Coronary artery (tissue), 2 donors: ENCODE measurements around the gene FHIT.
"Not testable (repeated sequence)": the region's sequence is repeated elsewhere in the genome, so short reads cannot be mapped to it uniquely, and the experiment has no call there.

Source experiments
- DNase-seq: peaks from one replicate; pipeline ENCODE4 v3.0.0-alpha.2; 2017; ENCODE audit warnings: low spot score
- H3K27ac ChIP-seq, 2 donors: fragments of 200-600 bp; sonication (generic); one replicate each; pipeline ENCODE4 v1.5.1; 2016 to 2019
- H3K4me3 ChIP-seq: fragments of 200-600 bp; sonication (generic); 2 replicates; pipeline ENCODE4 v1.5.1; 2016; ENCODE audit warnings: mild to moderate bottlenecking, moderate library complexity
- TF ChIP-seq, protein P1 (sequence below): fragments of 200-600 bp; sonication (generic); IDR thresholded peaks from one replicate; pipeline ENCODE4 v1.5.1; 2019; ENCODE audit warnings: antibody characterized with exemption

Gene FHIT

GRCh38 chr3:61057464-61057863 lies 193.8 kb downstream of the FHIT start:
- DNase-seq = no peak
- Histone ChIP-seq H3K4me3 (no peak overlapping the region), H3K27ac (no peak overlapping the region)
- TF ChIP-seq, protein P1, sequence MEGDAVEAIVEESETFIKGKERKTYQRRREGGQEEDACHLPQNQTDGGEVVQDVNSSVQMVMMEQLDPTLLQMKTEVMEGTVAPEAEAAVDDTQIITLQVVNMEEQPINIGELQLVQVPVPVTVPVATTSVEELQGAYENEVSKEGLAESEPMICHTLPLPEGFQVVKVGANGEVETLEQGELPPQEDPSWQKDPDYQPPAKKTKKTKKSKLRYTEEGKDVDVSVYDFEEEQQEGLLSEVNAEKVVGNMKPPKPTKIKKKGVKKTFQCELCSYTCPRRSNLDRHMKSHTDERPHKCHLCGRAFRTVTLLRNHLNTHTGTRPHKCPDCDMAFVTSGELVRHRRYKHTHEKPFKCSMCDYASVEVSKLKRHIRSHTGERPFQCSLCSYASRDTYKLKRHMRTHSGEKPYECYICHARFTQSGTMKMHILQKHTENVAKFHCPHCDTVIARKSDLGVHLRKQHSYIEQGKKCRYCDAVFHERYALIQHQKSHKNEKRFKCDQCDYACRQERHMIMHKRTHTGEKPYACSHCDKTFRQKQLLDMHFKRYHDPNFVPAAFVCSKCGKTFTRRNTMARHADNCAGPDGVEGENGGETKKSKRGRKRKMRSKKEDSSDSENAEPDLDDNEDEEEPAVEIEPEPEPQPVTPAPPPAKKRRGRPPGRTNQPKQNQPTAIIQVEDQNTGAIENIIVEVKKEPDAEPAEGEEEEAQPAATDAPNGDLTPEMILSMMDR = no peak

DNA sequence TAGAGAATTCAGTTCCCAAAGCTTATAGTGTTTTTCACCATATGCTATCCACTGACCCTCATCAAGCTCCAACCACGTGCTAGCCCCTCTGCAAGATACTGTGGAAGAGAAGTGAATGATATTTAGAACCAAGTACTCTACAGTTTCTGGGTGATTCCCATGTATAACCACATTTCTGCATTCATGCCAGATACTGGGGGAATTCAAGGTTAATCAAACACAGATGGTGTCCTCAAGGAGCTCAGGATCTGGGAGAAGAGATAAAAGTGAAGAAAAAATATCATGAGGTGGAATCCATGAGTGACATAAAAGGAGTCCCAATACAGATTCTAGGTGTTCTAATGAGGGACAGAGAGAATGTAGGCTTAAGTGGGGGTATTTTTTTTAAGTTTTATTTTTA lies 195.8 kb downstream of the FHIT start:
- Histone ChIP-seq H3K27ac (no peak overlapping the region), H3K4me3 (no peak overlapping the region)
- no peak for DNase-seq
- TF ChIP-seq, protein P1 = no peak

DNA sequence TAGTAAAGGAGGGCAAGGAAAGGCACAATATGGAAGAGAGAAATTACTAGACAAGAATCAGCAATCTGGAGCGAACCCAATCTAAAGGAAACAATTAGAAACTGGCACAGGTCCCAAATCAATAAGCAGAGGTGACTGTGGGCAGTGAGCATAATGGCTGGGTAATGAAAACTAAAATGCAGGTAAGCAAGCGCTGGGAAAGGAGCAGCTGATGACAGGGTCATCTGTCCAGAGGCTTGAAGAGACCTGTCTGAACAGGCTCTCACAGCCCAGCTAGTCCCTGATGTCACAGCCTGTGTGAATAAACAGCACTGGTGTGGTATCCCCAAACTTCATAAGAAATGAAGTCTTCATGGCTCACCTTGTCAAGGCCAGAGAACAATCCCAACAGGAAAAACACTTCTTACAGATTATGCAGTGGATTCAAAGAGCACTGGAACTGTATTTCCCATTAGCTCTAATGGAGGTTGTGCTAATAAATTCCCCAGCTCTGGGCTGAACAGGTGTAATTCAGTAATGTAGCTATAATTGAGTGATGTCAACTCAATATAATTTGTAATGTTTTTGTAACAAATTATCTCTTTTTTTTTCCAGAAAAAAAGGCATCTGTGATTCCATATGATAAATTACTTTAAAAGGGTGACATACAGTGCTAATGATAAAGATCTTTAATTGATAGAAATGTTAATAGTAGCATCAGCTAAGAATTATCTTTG lies 197.3 kb downstream of the FHIT start:
- DNase-seq = no peak
- TF ChIP-seq, protein P1 = no peak
- no peak overlapping the region for H3K27ac ChIP-seq
- no peak overlapping the region for H3K4me3 ChIP-seq

GRCh38 chr3:61052851-61053250 lies 198.4 kb downstream of the FHIT start:
- H3K4me3 ChIP-seq = no peak overlapping the region
- TF ChIP-seq, protein P1 = no peak
- no peak overlapping the region for H3K27ac ChIP-seq
- no peak for DNase-seq

DNA sequence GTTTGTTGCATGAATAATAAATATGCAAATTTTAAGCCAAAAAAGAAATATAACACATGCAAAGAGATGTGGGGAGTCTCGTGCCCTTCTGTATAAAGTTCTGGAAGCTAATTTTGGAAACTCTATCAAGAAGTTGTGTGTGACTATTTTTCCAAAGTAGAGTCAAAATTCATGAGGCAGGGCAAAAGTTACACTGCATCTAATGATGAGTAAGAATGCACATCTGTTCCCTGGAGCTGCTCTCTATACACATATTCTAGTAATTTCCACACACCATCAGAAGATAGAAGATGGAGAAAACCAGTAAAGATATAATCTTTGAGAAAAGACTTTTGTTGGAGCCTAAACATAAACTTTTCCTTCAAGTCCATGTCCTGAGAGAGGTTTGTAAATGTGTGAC lies 199.6 kb downstream of the FHIT start:
- Histone ChIP-seq H3K4me3 (no peak overlapping the region), H3K27ac (no peak overlapping the region)
- TF ChIP-seq, protein P1 = no peak
- no peak for DNase-seq

GRCh38 chr3:61045169-61045568 lies 206.1 kb downstream of the FHIT start:
- not testable (repeated sequence) for DNase-seq, H3K27ac ChIP-seq, H3K4me3 ChIP-seq

DNA sequence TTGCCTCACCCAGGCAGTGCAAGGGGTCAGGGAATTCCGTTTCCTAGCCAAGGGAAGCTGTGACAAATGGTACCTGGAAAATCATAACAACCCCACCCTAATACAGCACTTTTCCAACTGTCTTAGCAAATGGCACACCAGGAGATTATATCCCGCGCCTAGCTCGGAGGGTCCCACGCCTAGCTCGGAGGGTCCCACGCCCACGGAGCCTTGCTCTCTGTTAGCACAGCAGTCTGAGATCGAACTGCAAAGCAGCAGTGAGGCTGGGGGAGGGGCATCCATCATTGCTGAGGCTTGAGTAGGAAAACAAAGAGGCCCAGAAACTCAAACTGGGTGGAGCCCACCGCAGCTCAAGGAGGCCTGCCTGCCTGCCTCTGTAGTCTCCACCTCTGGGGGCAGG lies 208.1 kb downstream of the FHIT start:
- Histone ChIP-seq H3K27ac (no peak overlapping the region), H3K4me3 (no peak overlapping the region)
- no peak for DNase-seq
- TF ChIP-seq, protein P1 = no peak
